ENCODE results near the gene CENPH. TPM values are rescaled to one million over a fixed set of nuclear protein-coding genes. Genes with fewer than 3 reads are reported as not detected.

The CENPH gene
- total RNA-seq, 1 donor from 2014 or later: 9.5 TPM

DNA sequence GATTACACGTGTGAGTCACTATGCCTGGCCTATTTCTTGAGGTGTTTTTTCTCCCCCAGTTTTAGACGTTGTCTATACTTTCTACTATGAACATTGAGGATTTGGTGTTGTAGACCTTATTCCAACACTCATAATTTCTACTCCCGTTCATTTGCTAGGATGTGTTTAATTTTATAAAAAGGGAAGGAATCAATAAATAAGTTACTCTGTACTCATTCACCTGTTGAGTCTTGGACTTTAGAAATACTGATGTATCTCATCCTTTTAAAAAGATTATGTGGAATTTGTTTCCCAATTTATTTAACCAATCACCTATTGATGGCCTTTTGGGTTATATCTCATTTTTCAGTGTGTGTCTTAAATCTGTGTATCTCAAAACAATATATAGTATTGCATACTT is 48.5 kb downstream of the CENPH start:
- Mint-ChIP-seq H3K36me3 (ENCODE audit: unreplicated experiment) (no peaks in the 10 kb centered on the region), H3K9me3 (ENCODE audit: unreplicated experiment) (peaks cover 3% of the 10 kb centered on the region), H3K4me3 (ENCODE audit: unreplicated experiment) (no peak overlapping the region), H3K27me3 (ENCODE audit: unreplicated experiment) (peaks cover 5% of the 10 kb centered on the region), H3K4me1 (ENCODE audit: low read depth, unreplicated experiment) (peaks cover 8% of the 10 kb centered on the region), H3K27ac (ENCODE audit: unreplicated experiment) (no peak overlapping the region)
- DNase-seq: no peak
- no peak for TF ChIP-seq CTCF (IDR thresholded peaks at IDR 0.05; ENCODE audit: partially characterized antibody, unreplicated experiment)

- Mint-ChIP-seq H3K4me1 (ENCODE audit: low read depth, unreplicated experiment) (peaks cover 8% of the 10 kb centered on the region), H3K4me3 (ENCODE audit: unreplicated experiment) (no peak overlapping the region), H3K9me3 (ENCODE audit: unreplicated experiment) (peaks cover 3% of the 10 kb centered on the region), H3K27me3 (ENCODE audit: unreplicated experiment) (peaks cover 5% of the 10 kb centered on the region), H3K27ac (ENCODE audit: unreplicated experiment) (no peak overlapping the region), H3K36me3 (ENCODE audit: unreplicated experiment) (no peaks in the 10 kb centered on the region)
- DNase-seq: no peak
- TF ChIP-seq CTCF (IDR thresholded peaks at IDR 0.05; ENCODE audit: partially characterized antibody, unreplicated experiment): no peak
These were observed 49.4 kb downstream of the CENPH start for GRCh38 chr5:69238760-69239251.

- Mint-ChIP-seq H3K9me3 (ENCODE audit: unreplicated experiment) (peaks cover 1% of the 10 kb centered on the region), H3K27me3 (ENCODE audit: unreplicated experiment) (no peaks in the 10 kb centered on the region), H3K27ac (ENCODE audit: unreplicated experiment) (no peak overlapping the region), H3K4me1 (ENCODE audit: low read depth, unreplicated experiment) (peaks cover 1% of the 10 kb centered on the region), H3K36me3 (ENCODE audit: unreplicated experiment) (no peaks in the 10 kb centered on the region), H3K4me3 (ENCODE audit: unreplicated experiment) (no peak overlapping the region)
- DNase-seq: no peak
- TF ChIP-seq CTCF (IDR thresholded peaks at IDR 0.05; ENCODE audit: partially characterized antibody, unreplicated experiment): no peak
These were observed 53.0 kb downstream of the CENPH start for GRCh38 chr5:69242215-69242927.

DNA sequence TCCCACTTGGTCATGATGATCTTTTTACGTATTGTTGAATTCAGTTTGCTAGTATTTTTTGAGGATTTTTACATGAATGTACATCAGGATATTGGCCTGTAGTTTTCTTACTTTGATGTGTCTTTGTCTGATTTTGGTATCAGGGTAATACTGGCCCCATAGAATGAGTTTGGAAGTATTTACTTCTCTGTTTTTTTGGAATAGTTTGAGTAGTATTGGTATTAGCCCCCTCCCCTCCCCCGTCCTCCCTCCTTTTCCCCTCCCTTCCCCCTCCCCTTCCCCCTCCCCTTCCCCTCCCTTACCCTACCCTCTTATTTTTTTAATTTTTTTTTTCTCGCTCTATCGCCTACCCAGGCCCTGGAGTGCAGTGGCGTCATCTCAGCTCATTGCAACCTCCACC is 55.6 kb downstream of the CENPH start:
- DNase-seq: no peak
- Mint-ChIP-seq H3K36me3 (ENCODE audit: unreplicated experiment) (no peaks in the 10 kb centered on the region), H3K4me1 (ENCODE audit: low read depth, unreplicated experiment) (no peaks in the 10 kb centered on the region), H3K4me3 (ENCODE audit: unreplicated experiment) (no peak overlapping the region), H3K27ac (ENCODE audit: unreplicated experiment) (no peak overlapping the region), H3K27me3 (ENCODE audit: unreplicated experiment) (peaks cover 3% of the 10 kb centered on the region), H3K9me3 (ENCODE audit: unreplicated experiment) (peaks cover 1% of the 10 kb centered on the region)
- TF ChIP-seq CTCF (IDR thresholded peaks at IDR 0.05; ENCODE audit: partially characterized antibody, unreplicated experiment): no peak

DNA sequence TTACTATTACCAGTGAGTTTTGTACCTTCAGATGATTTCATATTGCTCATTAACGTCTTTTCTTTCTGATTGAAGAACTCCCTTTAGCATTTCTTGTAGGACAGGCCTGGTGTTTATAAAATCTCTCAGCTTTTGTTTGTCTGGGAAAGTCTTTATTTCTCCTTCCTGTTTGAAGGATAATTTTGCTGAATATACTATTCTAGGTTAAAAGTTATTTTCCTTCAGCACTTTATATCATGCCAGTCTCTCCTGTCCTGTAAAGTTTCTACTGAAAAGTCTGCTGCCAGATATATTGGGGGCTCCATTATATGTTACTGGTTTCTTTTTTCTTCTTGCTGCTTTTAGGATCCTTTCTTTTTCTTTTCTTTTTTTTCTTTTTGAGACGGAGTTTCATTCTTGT is 58.6 kb downstream of the CENPH start:
- Mint-ChIP-seq H3K36me3 (ENCODE audit: unreplicated experiment) (no peaks in the 10 kb centered on the region), H3K4me1 (ENCODE audit: low read depth, unreplicated experiment) (no peaks in the 10 kb centered on the region), H3K27ac (ENCODE audit: unreplicated experiment) (no peak overlapping the region), H3K9me3 (ENCODE audit: unreplicated experiment) (peaks cover 1% of the 10 kb centered on the region), H3K27me3 (ENCODE audit: unreplicated experiment) (peaks cover 3% of the 10 kb centered on the region), H3K4me3 (ENCODE audit: unreplicated experiment) (no peak overlapping the region)
- DNase-seq: no peak
- TF ChIP-seq CTCF (IDR thresholded peaks at IDR 0.05; ENCODE audit: partially characterized antibody, unreplicated experiment): no peak
